Erythroblast (primary cell): ENCODE results near the gene GNAT1.
"Not testable (repeated sequence)": the region's sequence is repeated elsewhere in the genome, so short reads cannot be mapped to it uniquely, and the experiment has no call there.

Experiments used
- DNase-seq, 2 experiments: peaks; one replicate each; lab custom pipeline; 2025; lab: John Stamatoyannopoulos, UW
- GATA1 ChIP-seq: IDR thresholded peaks from 2 replicates; pipeline ENCODE4 v1.6.1; 2011; ENCODE audit warnings: low read depth, mild to moderate bottlenecking, control low read depth, low read length, moderate library complexity
- POLR2A ChIP-seq: IDR thresholded peaks from 2 replicates; pipeline ENCODE4 v1.6.1; 2011; ENCODE audit warnings: mild to moderate bottlenecking, low read length

GNAT1 gene

GRCh38 chr3:50220109-50220508, 28.7 kb downstream of the GNAT1 start:
- no peak for DNase-seq
- TF ChIP-seq POLR2A (no peak), GATA1 (no peak)

DNA sequence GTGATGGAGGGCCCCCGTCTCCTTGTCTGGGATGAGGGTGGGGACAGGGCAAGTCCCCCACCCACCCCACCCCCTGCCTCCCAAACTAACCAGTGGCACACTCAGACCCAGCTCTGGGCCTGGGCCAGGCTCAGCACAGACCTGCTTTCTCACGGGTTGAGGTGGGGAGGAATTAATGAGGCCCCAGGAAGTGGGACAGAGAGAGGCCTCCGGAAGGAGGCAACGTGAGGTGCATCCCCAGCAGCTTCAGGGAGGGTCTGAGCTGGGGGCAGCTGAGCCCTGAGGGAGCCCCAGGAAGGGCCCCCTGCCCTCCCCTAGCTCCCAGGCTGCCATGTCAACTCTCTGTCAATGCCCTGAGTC, 29.6 kb downstream of the GNAT1 start:
- TF ChIP-seq POLR2A (no peak), GATA1 (no peak)

DNA sequence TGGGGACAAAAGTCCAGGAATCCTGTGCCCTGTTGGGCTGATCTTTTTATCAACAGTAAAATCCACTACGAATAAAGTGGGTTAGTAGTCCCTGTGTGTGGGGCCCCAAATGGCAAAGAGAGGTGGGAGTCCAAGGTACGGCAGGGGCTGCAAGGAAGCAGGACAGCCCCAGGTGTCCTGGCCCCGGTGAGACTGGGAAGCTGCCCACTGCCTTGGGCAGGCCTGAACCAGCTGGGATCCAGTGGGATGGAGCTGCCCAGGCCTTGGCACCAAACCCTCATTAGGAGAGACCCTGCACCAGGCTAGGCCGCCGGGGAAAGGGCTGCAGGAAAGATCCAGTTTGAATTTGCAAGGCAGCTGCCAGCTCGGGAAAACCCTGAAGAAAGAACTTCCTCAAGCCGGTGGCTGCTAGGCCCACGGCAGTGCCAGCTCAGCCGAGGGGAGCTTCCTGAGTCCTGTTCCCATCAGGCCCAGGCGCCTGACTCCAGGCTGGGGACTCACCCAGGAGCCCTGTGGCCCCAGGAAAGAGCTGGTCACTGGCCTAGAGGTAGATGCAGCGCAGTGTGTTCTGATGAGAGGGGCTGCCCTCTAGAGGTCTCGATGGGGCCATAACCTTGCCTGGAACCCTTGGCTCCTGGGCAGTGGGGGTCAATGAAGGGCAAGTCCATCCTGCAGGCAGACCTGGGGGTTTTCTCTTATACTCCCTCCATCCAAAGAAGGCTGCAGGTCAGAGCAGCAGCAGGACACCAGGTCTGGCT, 30.2 kb downstream of the GNAT1 start:
- no peak for DNase-seq
- TF ChIP-seq GATA1 (no peak), POLR2A (no peak)

More for the DNA sequence above, 29.6 kb downstream of the GNAT1 start:
- DNase-seq = no peak

GRCh38 chr3:50222169-50222528, 30.7 kb downstream of the GNAT1 start:
- no peak for DNase-seq
- TF ChIP-seq POLR2A (no peak), GATA1 (no peak)

- TF ChIP-seq POLR2A (no peak), GATA1 (no peak)
- DNase-seq = no peak
Measured at GRCh38 chr3:50224639-50225038, 33.2 kb downstream of the GNAT1 start.

- TF ChIP-seq POLR2A (no peak), GATA1 (no peak)
- DNase-seq = peak; percentile 64 to 67
Measured at GRCh38 chr3:50226888-50227389, 35.5 kb downstream of the GNAT1 start.

- peak; percentile 94 to 95 for DNase-seq
- no peak for TF ChIP-seq GATA1
- TF ChIP-seq POLR2A = peak; percentile 44
Measured at GRCh38 chr3:50227390-50228183, 36.2 kb downstream of the GNAT1 start.

DNA sequence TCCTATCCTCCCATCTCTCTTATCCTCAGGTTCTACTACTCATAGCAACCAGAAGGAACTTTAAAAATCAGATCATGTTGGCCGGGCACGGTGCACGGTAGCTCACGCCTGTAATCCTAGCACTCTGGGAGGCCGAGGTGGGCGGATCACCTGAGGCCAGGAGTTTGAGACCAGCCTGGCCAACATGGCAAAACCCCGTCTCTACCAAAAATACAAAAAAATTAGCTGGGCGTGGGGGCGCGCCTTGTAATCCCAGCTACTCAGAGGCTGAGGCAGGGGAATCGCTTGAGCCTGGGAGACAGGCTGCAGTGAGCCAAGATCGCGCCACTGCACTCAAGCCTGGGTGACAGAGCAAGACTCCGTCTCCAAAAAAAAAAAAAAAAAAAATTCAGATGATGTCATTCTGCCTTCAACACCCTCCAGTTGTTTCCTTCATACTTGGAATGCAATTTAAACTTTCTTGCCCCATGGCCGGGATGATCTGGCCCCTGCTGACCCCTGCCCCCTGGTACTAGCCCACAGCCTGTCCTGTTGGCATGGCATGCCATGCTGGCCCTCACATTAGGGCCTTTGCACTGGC, 36.9 kb downstream of the GNAT1 start:
- DNase-seq = not testable (repeated sequence)

GRCh38 chr3:50229490-50229889, 38.1 kb downstream of the GNAT1 start:
- DNase-seq = no peak
- TF ChIP-seq POLR2A (no peak), GATA1 (no peak)

GRCh38 chr3:50230104-50230793, 38.8 kb downstream of the GNAT1 start:
- TF ChIP-seq GATA1 = no peak
- no peak for TF ChIP-seq POLR2A
- DNase-seq = no peak

- no peak for TF ChIP-seq GATA1
- no peak for TF ChIP-seq POLR2A
- DNase-seq = no peak
Measured at GRCh38 chr3:50230794-50231125, 39.4 kb downstream of the GNAT1 start.

- DNase-seq = no peak
- TF ChIP-seq POLR2A (no peak), GATA1 (no peak)
Measured at GRCh38 chr3:50231581-50231980, 40.2 kb downstream of the GNAT1 start.

- TF ChIP-seq POLR2A = no peak
- TF ChIP-seq GATA1 = no peak
- no peak for DNase-seq
Measured at GRCh38 chr3:50232303-50232702, 40.9 kb downstream of the GNAT1 start.

DNA sequence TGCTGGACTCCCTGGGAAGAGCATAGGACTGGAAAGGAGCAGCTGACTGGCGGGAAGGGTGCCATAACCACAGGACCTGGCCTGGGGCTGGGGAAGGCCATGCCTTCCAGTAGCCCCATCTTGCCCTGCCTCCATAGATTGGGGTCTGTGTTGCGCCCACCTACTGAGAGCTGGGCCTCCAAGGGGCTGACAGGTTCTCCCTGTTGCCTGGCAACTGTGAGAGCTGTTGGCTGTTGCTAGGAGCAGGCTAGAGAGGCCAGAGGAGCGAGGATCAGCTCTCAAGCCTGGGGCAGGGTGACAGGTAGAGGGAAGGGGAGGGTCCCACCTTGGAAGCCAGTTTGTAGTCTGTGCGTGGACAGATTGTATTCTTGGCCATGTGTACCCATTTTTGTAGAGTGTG, 41.8 kb downstream of the GNAT1 start:
- no peak for TF ChIP-seq GATA1
- no peak for TF ChIP-seq POLR2A
- DNase-seq = no peak
